Retinal pigment epithelial cell (primary cell): Measurements from ENCODE around the gene STXBP5L.
"Not testable (repeated sequence)": the region's sequence is repeated elsewhere in the genome, so short reads cannot be mapped to it uniquely, and the experiment has no call there.

Experiments
- DNase-seq: peaks from one replicate; pipeline ENCODE4 v3.0.0-alpha.2; 2010; ENCODE audit warnings: low read depth
- H3K4me3 ChIP-seq: 2 replicates; pipeline ENCODE4 v1.5.1; 2011; ENCODE audit warnings: mild to moderate bottlenecking, low read length, control low read depth, moderate library complexity
- CTCF ChIP-seq: conservative IDR thresholded peaks from 2 replicates; pipeline ENCODE4 v1.5.1; 2011; ENCODE audit warnings: low read depth, low read length, control low read depth, inconsistent platforms

The STXBP5L gene

GRCh38 chr3:121274411-121274810 lies 366.4 kb downstream of the STXBP5L start:
- H3K4me3 ChIP-seq: no peak overlapping the region
- no peak for TF ChIP-seq CTCF
- no peak for DNase-seq

GRCh38 chr3:121295452-121295851 lies 387.4 kb downstream of the STXBP5L start:
- no peak for TF ChIP-seq CTCF
- H3K4me3 ChIP-seq: no peak overlapping the region
- DNase-seq: no peak

- TF ChIP-seq CTCF: no peak
- peak; percentile 59 for DNase-seq
- H3K4me3 ChIP-seq: no peak overlapping the region
Observed at GRCh38 chr3:121295979-121296378, 388.0 kb downstream of the STXBP5L start.

GRCh38 chr3:121324320-121324719 lies 416.3 kb downstream of the STXBP5L start:
- H3K4me3 ChIP-seq: no peak overlapping the region
- no peak for TF ChIP-seq CTCF
- no peak for DNase-seq

GRCh38 chr3:121330118-121330517 lies 422.1 kb downstream of the STXBP5L start:
- TF ChIP-seq CTCF: no peak
- DNase-seq: no peak

GRCh38 chr3:121330634-121331033 lies 422.6 kb downstream of the STXBP5L start:
- TF ChIP-seq CTCF: no peak
- DNase-seq: peak; percentile 18
- no peak overlapping the region for H3K4me3 ChIP-seq

More at GRCh38 chr3:121330118-121330517, 422.1 kb downstream of the STXBP5L start:
- no peak overlapping the region for H3K4me3 ChIP-seq

GRCh38 chr3:121355960-121356359 lies 448.0 kb downstream of the STXBP5L start:
- not testable (repeated sequence) for DNase-seq, H3K4me3 ChIP-seq
